ENCODE results near the gene ANKRD33B.
"Not testable (repeated sequence)": the region's sequence is repeated elsewhere in the genome, so short reads cannot be mapped to it uniquely, and the experiment has no call there.

The ANKRD33B gene

GRCh38 chr5:10538103-10538788, 25.6 kb upstream of the ANKRD33B start:
- DNase-seq, result no peak

- no peak for DNase-seq
Observed at GRCh38 chr5:10538789-10539686, 24.8 kb upstream of the ANKRD33B start.

GRCh38 chr5:10539687-10539998, 24.2 kb upstream of the ANKRD33B start:
- no peak for DNase-seq

- no peak for DNase-seq
Observed at GRCh38 chr5:10540036-10540544, 23.8 kb upstream of the ANKRD33B start.

GRCh38 chr5:10540951-10541646, 22.8 kb upstream of the ANKRD33B start:
- no peak for DNase-seq

GRCh38 chr5:10542055-10542550, 21.8 kb upstream of the ANKRD33B start:
- no peak for DNase-seq

- no peak for DNase-seq
Observed at GRCh38 chr5:10543585-10544040, 20.3 kb upstream of the ANKRD33B start.

GRCh38 chr5:10545084-10545483, 18.8 kb upstream of the ANKRD33B start:
- DNase-seq, result no peak

- DNase-seq, result no peak
Observed at GRCh38 chr5:10546186-10546585, 17.7 kb upstream of the ANKRD33B start.

- no peak for DNase-seq
Observed at GRCh38 chr5:10548418-10549122, 15.3 kb upstream of the ANKRD33B start.

- DNase-seq, result not testable (repeated sequence)
Observed at GRCh38 chr5:10549123-10549514, 14.8 kb upstream of the ANKRD33B start.

- no peak for DNase-seq
Observed at GRCh38 chr5:10550222-10550995, 13.5 kb upstream of the ANKRD33B start.

- no peak for DNase-seq
Observed at GRCh38 chr5:10551782-10552138, 12.1 kb upstream of the ANKRD33B start.

- DNase-seq, result no peak
Observed at GRCh38 chr5:10552183-10553143, 11.4 kb upstream of the ANKRD33B start.

GRCh38 chr5:10553476-10553875, 10.4 kb upstream of the ANKRD33B start:
- no peak for DNase-seq

GRCh38 chr5:10555277-10555684, 8.6 kb upstream of the ANKRD33B start:
- no peak for DNase-seq

- DNase-seq, result no peak
Observed at GRCh38 chr5:10556289-10556807, 7.5 kb upstream of the ANKRD33B start.

GRCh38 chr5:10556893-10557746, 6.8 kb upstream of the ANKRD33B start:
- no peak for DNase-seq

- DNase-seq, result no peak
Observed at GRCh38 chr5:10559151-10559550, 4.7 kb upstream of the ANKRD33B start.
